GM23338 (cell line): ENCODE results near the gene WWC1. TPM values are rescaled to one million over a fixed set of nuclear protein-coding genes. Genes with fewer than 3 reads are reported as not detected.
A peak's percentile ranks its signal among the peaks of the same experiment; 100 is the strongest.

ENCODE experiments used
- ATAC-seq: fragments of 200-7000 bp; cut with Tn5 transposase; 3 replicates; pipeline ENCODE4 v1.9.1; 2020
- DNase-seq: peaks from one replicate; pipeline ENCODE4 v3.0.0-alpha.2; 2015; ENCODE audit warnings: low spot score
- H2AFZ ChIP-seq: fragments of 200-600 bp; sonication (generic); 2 replicates; pipeline ENCODE4 v1.8.0; 2016; ENCODE audit warnings: antibody characterized with exemption, mild to moderate bottlenecking, moderate library complexity
- H3F3A ChIP-seq: fragments of 200-600 bp; sonication (generic); replicated peaks from 2 replicates; pipeline ENCODE4 v1.8.0; 2017; ENCODE audit warnings: antibody characterized with exemption, mixed run types, low read depth
- H3K27ac ChIP-seq: fragments of 200-600 bp; sonication (generic); 2 replicates; pipeline ENCODE4 v1.6.1; 2016; ENCODE audit warnings: low read depth
- H3K27me3 ChIP-seq: fragments of 200-600 bp; sonication (generic); 2 replicates; pipeline ENCODE4 v1.8.0; 2016; ENCODE audit warnings: mild to moderate bottlenecking, mixed run types, moderate library complexity; ENCODE audit not compliant: insufficient read depth
- H3K36me3 ChIP-seq: fragments of 200-600 bp; sonication (generic); 2 replicates; pipeline ENCODE4 v1.8.0; 2016; ENCODE audit warnings: mild to moderate bottlenecking; ENCODE audit not compliant: insufficient read depth
- H3K4me1 ChIP-seq: fragments of 200-600 bp; sonication (generic); 2 replicates; pipeline ENCODE4 v1.8.0; 2016; ENCODE audit warnings: mild to moderate bottlenecking, moderate library complexity; ENCODE audit not compliant: insufficient read depth
- H3K4me2 ChIP-seq: fragments of 200-600 bp; sonication (generic); 2 replicates; pipeline ENCODE4 v1.7.1; 2017; ENCODE audit warnings: mixed run types
- H3K4me3 ChIP-seq: fragments of 200-600 bp; sonication (generic); 2 replicates; pipeline ENCODE4 v1.6.1; 2016; ENCODE audit warnings: mixed run types
- H3K79me2 ChIP-seq: fragments of 200-600 bp; sonication (generic); replicated peaks from 2 replicates; pipeline ENCODE4 v1.8.0; 2017; ENCODE audit warnings: mild to moderate bottlenecking; ENCODE audit not compliant: insufficient read depth
- H3K9me2 ChIP-seq: fragments of 200-600 bp; sonication (generic); 2 replicates; pipeline ENCODE4 v1.8.0; 2017; ENCODE audit not compliant: insufficient read depth
- H4K20me1 ChIP-seq: fragments of 200-600 bp; sonication (generic); replicated peaks from 2 replicates; pipeline ENCODE4 v1.8.0; 2017; ENCODE audit warnings: mild to moderate bottlenecking; ENCODE audit not compliant: insufficient read depth
- H3K27ac Mint-ChIP-seq: 2 replicates; pipeline ENCODE4 v1.8.0; 2020; ENCODE audit warnings: inconsistent platforms, mild to moderate bottlenecking, moderate library complexity, mixed read lengths
- H3K27me3 Mint-ChIP-seq: 3 replicates; pipeline ENCODE4 v1.8.0; 2022; ENCODE audit warnings: low read depth, mild to moderate bottlenecking, moderate library complexity, mixed read lengths, inconsistent platforms; ENCODE audit not compliant: insufficient read depth, poor library complexity
- H3K36me3 Mint-ChIP-seq: 3 replicates; pipeline ENCODE4 v1.8.0; 2021; ENCODE audit warnings: low read depth, mild to moderate bottlenecking, inconsistent platforms, moderate library complexity, mixed read lengths
- H3K4me1 Mint-ChIP-seq: 3 replicates; pipeline ENCODE4 v1.8.0; 2020; ENCODE audit warnings: mild to moderate bottlenecking, inconsistent platforms, mixed read lengths
- H3K4me3 Mint-ChIP-seq: 3 replicates; pipeline ENCODE4 v1.8.0; 2021; ENCODE audit warnings: moderate library complexity, mild to moderate bottlenecking, inconsistent platforms, mixed read lengths
- H3K9me3 Mint-ChIP-seq: 3 replicates; pipeline ENCODE4 v1.8.0; 2020; ENCODE audit warnings: moderate library complexity, mild to moderate bottlenecking, inconsistent platforms, mixed read lengths
- CREB1 ChIP-seq: fragments of 250-450 bp; sonication (Bioruptor Pico); IDR thresholded peaks from 2 replicates; pipeline ENCODE4 v1.5.0; 2020; ENCODE audit warnings: low read depth, mild to moderate bottlenecking, moderate library complexity
- EZH2 ChIP-seq: fragments of 200-600 bp; sonication (generic); IDR thresholded peaks from one replicate; pipeline ENCODE4 v1.8.0; 2017; ENCODE audit warnings: antibody characterized with exemption, mild to moderate bottlenecking, low read depth; ENCODE audit not compliant: unreplicated experiment
- JUNB ChIP-seq: IDR thresholded peaks from one replicate; pipeline ENCODE4 v1.6.1; 2016; ENCODE audit warnings: antibody characterized with exemption; ENCODE audit not compliant: unreplicated experiment
- NANOG ChIP-seq: IDR thresholded peaks from 2 replicates; pipeline ENCODE4 v1.6.1; 2016; ENCODE audit warnings: antibody characterized with exemption, borderline replicate concordance
- STAT1 ChIP-seq: IDR thresholded peaks from one replicate; pipeline ENCODE4 v1.6.1; 2016; ENCODE audit warnings: antibody characterized with exemption; ENCODE audit not compliant: unreplicated experiment
- ZNF114 ChIP-seq: fragments of 250-450 bp; sonication (Bioruptor Pico); IDR thresholded peaks from 2 replicates; pipeline ENCODE4 v1.5.0; 2020; ENCODE audit warnings: mild to moderate bottlenecking, moderate library complexity
- ZNF331 ChIP-seq: fragments of 250-450 bp; sonication (Bioruptor Pico); IDR thresholded peaks from 2 replicates; pipeline ENCODE4 v1.5.0; 2020; ENCODE audit warnings: low read depth, mild to moderate bottlenecking, moderate library complexity
- polyA plus RNA-seq: library from polyadenylated mRNA; unstranded; fragments of >200 nt; fragmentation: Nextera tagmentation; extraction: Ambion mirVana; gene quantifications from 2 replicates; pipeline ENCODE4 v1.2.1, GENCODE V29; 2016
- total RNA-seq: library from RNA; depleted of rRNA; stranded (reverse); fragments of >200 nt; shearing (Covaris generic); gene quantifications from 2 replicates; pipeline ENCODE4 v1.2.3, GENCODE V29; 2014
- TF ChIP-seq, protein P1 (sequence below), 2 experiments: fragments of 200-600 bp in 1 of 2; sonication (generic) in 1 of 2; conservative IDR thresholded peaks; 2 replicates each; pipeline versions ENCODE4 v1.5.1 to v1.6.1; 2016 to 2017; ENCODE audit warnings: antibody characterized with exemption in 2 of 2, low read depth in 2 of 2, mild to moderate bottlenecking in 2 of 2, moderate library complexity in 1 of 2
- TF ChIP-seq, protein P2 (sequence below): IDR thresholded peaks from one replicate; pipeline ENCODE4 v1.6.1; 2018; ENCODE audit warnings: antibody characterized with exemption; ENCODE audit not compliant: unreplicated experiment
- TF ChIP-seq, protein P3 (sequence below): fragments of 250-450 bp; sonication (Bioruptor Pico); IDR thresholded peaks from 2 replicates; pipeline ENCODE4 v1.5.0; 2020; ENCODE audit warnings: mild to moderate bottlenecking, moderate library complexity
- TF ChIP-seq, protein P4 (sequence below): IDR thresholded peaks from 2 replicates; pipeline ENCODE4 v1.6.1; 2016; ENCODE audit warnings: antibody characterized with exemption

Gene WWC1
- total and polyA plus RNA-seq, 2 experiments from 2014 or later = 25.4 to 27.8 TPM

DNA sequence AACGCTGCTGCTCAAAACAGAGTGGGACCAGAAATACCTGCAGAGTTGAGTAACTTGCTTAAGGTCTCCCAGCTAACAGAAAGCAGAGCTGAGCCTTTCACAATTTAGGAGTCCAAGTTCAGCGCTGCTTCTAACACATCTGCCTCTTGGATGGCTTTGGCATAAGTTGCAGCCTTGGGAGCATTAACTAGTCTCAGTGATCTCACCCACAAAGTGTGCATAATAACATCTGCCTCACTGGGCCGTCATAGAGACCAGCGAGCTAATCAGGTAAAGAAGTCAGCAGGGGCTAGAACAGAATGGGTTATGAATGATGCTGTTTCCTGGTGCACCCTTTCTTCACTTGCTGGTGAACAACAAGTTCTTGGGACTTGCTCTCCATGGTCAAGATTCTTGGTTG is 36.5 kb downstream of the WWC1 start:
- H3K4me1 Mint-ChIP-seq = peaks cover 66% of the 10 kb centered on the region
- no peaks in the 10 kb centered on the region for H3K36me3 ChIP-seq
- ATAC-seq (no peak), DNase-seq (no peak)
- no peaks in the 10 kb centered on the region for H3K36me3 Mint-ChIP-seq
- peaks cover 52% of the 10 kb centered on the region for H3K4me1 ChIP-seq
- H3K79me2 ChIP-seq = peaks cover 69% of the 10 kb centered on the region
- peak overlapping the region; percentile 95; the same call in 1 of the 2 replicates for H3K27ac ChIP-seq
- peaks cover 13% of the 10 kb centered on the region; the same call in 1 of the 2 replicates for H4K20me1 ChIP-seq
- no peaks in the 10 kb centered on the region for H3K9me2 ChIP-seq
- H3F3A ChIP-seq = peaks cover 8% of the 10 kb centered on the region
- TF ChIP-seq STAT1 (no peak), CREB1 (no peak), JUNB (no peak), ZNF331 (no peak), ZNF114 (no peak), EZH2 (no peak), NANOG (no peak)
- TF ChIP-seq, protein P1, sequence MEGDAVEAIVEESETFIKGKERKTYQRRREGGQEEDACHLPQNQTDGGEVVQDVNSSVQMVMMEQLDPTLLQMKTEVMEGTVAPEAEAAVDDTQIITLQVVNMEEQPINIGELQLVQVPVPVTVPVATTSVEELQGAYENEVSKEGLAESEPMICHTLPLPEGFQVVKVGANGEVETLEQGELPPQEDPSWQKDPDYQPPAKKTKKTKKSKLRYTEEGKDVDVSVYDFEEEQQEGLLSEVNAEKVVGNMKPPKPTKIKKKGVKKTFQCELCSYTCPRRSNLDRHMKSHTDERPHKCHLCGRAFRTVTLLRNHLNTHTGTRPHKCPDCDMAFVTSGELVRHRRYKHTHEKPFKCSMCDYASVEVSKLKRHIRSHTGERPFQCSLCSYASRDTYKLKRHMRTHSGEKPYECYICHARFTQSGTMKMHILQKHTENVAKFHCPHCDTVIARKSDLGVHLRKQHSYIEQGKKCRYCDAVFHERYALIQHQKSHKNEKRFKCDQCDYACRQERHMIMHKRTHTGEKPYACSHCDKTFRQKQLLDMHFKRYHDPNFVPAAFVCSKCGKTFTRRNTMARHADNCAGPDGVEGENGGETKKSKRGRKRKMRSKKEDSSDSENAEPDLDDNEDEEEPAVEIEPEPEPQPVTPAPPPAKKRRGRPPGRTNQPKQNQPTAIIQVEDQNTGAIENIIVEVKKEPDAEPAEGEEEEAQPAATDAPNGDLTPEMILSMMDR (conservative IDR thresholded peaks at IDR 0.05; ENCODE audit: low read depth in 2 of 2) = no peak
- TF ChIP-seq, protein P2, sequence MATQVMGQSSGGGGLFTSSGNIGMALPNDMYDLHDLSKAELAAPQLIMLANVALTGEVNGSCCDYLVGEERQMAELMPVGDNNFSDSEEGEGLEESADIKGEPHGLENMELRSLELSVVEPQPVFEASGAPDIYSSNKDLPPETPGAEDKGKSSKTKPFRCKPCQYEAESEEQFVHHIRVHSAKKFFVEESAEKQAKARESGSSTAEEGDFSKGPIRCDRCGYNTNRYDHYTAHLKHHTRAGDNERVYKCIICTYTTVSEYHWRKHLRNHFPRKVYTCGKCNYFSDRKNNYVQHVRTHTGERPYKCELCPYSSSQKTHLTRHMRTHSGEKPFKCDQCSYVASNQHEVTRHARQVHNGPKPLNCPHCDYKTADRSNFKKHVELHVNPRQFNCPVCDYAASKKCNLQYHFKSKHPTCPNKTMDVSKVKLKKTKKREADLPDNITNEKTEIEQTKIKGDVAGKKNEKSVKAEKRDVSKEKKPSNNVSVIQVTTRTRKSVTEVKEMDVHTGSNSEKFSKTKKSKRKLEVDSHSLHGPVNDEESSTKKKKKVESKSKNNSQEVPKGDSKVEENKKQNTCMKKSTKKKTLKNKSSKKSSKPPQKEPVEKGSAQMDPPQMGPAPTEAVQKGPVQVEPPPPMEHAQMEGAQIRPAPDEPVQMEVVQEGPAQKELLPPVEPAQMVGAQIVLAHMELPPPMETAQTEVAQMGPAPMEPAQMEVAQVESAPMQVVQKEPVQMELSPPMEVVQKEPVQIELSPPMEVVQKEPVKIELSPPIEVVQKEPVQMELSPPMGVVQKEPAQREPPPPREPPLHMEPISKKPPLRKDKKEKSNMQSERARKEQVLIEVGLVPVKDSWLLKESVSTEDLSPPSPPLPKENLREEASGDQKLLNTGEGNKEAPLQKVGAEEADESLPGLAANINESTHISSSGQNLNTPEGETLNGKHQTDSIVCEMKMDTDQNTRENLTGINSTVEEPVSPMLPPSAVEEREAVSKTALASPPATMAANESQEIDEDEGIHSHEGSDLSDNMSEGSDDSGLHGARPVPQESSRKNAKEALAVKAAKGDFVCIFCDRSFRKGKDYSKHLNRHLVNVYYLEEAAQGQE = no peak
- TF ChIP-seq, protein P3, sequence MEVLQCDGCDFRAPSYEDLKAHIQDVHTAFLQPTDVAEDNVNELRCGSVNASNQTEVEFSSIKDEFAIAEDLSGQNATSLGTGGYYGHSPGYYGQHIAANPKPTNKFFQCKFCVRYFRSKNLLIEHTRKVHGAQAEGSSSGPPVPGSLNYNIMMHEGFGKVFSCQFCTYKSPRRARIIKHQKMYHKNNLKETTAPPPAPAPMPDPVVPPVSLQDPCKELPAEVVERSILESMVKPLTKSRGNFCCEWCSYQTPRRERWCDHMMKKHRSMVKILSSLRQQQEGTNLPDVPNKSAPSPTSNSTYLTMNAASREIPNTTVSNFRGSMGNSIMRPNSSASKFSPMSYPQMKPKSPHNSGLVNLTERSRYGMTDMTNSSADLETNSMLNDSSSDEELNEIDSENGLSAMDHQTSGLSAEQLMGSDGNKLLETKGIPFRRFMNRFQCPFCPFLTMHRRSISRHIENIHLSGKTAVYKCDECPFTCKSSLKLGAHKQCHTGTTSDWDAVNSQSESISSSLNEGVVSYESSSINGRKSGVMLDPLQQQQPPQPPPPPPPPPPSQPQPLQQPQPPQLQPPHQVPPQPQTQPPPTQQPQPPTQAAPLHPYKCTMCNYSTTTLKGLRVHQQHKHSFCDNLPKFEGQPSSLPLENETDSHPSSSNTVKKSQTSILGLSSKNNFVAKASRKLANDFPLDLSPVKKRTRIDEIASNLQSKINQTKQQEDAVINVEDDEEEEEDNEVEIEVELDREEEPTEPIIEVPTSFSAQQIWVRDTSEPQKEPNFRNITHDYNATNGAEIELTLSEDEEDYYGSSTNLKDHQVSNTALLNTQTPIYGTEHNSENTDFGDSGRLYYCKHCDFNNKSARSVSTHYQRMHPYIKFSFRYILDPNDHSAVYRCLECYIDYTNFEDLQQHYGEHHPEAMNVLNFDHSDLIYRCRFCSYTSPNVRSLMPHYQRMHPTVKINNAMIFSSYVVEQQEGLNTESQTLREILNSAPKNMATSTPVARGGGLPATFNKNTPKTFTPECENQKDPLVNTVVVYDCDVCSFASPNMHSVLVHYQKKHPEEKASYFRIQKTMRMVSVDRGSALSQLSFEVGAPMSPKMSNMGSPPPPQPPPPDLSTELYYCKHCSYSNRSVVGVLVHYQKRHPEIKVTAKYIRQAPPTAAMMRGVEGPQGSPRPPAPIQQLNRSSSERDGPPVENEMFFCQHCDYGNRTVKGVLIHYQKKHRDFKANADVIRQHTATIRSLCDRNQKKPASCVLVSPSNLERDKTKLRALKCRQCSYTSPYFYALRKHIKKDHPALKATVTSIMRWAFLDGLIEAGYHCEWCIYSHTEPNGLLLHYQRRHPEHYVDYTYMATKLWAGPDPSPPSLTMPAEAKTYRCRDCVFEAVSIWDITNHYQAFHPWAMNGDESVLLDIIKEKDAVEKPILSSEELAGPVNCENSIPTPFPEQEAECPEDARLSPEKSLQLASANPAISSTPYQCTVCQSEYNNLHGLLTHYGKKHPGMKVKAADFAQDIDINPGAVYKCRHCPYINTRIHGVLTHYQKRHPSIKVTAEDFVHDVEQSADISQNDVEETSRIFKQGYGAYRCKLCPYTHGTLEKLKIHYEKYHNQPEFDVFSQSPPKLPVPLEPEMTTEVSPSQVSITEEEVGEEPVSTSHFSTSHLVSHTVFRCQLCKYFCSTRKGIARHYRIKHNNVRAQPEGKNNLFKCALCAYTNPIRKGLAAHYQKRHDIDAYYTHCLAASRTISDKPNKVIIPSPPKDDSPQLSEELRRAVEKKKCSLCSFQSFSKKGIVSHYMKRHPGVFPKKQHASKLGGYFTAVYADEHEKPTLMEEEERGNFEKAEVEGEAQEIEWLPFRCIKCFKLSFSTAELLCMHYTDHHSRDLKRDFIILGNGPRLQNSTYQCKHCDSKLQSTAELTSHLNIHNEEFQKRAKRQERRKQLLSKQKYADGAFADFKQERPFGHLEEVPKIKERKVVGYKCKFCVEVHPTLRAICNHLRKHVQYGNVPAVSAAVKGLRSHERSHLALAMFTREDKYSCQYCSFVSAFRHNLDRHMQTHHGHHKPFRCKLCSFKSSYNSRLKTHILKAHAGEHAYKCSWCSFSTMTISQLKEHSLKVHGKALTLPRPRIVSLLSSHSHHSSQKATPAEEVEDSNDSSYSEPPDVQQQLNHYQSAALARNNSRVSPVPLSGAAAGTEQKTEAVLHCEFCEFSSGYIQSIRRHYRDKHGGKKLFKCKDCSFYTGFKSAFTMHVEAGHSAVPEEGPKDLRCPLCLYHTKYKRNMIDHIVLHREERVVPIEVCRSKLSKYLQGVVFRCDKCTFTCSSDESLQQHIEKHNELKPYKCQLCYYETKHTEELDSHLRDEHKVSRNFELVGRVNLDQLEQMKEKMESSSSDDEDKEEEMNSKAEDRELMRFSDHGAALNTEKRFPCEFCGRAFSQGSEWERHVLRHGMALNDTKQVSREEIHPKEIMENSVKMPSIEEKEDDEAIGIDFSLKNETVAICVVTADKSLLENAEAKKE (CRISPR knock-in tag) = no peak
- TF ChIP-seq, protein P4, sequence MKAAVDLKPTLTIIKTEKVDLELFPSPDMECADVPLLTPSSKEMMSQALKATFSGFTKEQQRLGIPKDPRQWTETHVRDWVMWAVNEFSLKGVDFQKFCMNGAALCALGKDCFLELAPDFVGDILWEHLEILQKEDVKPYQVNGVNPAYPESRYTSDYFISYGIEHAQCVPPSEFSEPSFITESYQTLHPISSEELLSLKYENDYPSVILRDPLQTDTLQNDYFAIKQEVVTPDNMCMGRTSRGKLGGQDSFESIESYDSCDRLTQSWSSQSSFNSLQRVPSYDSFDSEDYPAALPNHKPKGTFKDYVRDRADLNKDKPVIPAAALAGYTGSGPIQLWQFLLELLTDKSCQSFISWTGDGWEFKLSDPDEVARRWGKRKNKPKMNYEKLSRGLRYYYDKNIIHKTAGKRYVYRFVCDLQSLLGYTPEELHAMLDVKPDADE = no peak
- no peaks in the 10 kb centered on the region for H3K9me3 Mint-ChIP-seq
- no peak overlapping the region for H2AFZ ChIP-seq
- H3K27me3 Mint-ChIP-seq = peaks cover 3% of the 10 kb centered on the region
- no peak overlapping the region for H3K4me3 Mint-ChIP-seq
- peak overlapping the region; percentile 68 for H3K4me2 ChIP-seq
- H3K27me3 ChIP-seq = no peaks in the 10 kb centered on the region
- H3K4me3 ChIP-seq = no peak overlapping the region
- H3K27ac Mint-ChIP-seq = peak overlapping the region; percentile 52
